Activated CD4-positive, alpha-beta T cell treated with anti-CD3 and anti-CD28 coated beads, Interleukin-2, amount 10 ng/mL, durations not matched to agents 24 days and 14 days (primary cell): ENCODE measurements around the gene FAM89B. TPM values are rescaled to one million over a fixed set of nuclear protein-coding genes. Genes with fewer than 3 reads are reported as not detected.

Experiments
- DNase-seq: peaks from one replicate; pipeline ENCODE4 v3.0.0; 2022
- H3K27ac Mint-ChIP-seq: one replicate; pipeline ENCODE4 v1.8.0; 2022; ENCODE audit warnings: mild to moderate bottlenecking, mixed read lengths
- H3K27me3 Mint-ChIP-seq: one replicate; pipeline ENCODE4 v1.8.0; 2022; ENCODE audit warnings: mixed read lengths
- H3K36me3 Mint-ChIP-seq: one replicate; pipeline ENCODE4 v1.8.0; 2022; ENCODE audit warnings: low read depth, mild to moderate bottlenecking, mixed read lengths
- H3K4me1 Mint-ChIP-seq: one replicate; pipeline ENCODE4 v1.8.0; 2021; ENCODE audit warnings: mixed read lengths
- H3K4me3 Mint-ChIP-seq: one replicate; pipeline ENCODE4 v1.8.0; 2022; ENCODE audit warnings: mild to moderate bottlenecking, moderate library complexity, mixed read lengths
- H3K9me3 Mint-ChIP-seq: one replicate; pipeline ENCODE4 v1.8.0; 2021; ENCODE audit warnings: mixed read lengths
- intact Hi-C: fragments of 100-400 bp; cut with micrococcal nuclease; formaldehyde crosslinking; loops from one replicate; pipeline ENCODE4 v1.15.1; 2023
- total RNA-seq: library from RNA; stranded (reverse); gene quantifications from 2 replicates; pipeline ENCODE4 v1.2.3, GENCODE V29; 2022

Gene FAM89B
- total RNA-seq, 1 donor from 2014 or later, result 42.4 TPM

- Mint-ChIP-seq H3K9me3 (no peaks in the 10 kb centered on the region), H3K4me3 (peak overlapping the region; percentile 92), H3K27me3 (no peaks in the 10 kb centered on the region), H3K4me1 (peaks cover 42% of the 10 kb centered on the region), H3K27ac (peak overlapping the region; percentile 61), H3K36me3 (peaks cover 57% of the 10 kb centered on the region)
- intact Hi-C loops, result no loop called here
- no peak for DNase-seq
These were observed 5.4 kb downstream of the FAM89B start for GRCh38 chr11:65577756-65578109.

DNA sequence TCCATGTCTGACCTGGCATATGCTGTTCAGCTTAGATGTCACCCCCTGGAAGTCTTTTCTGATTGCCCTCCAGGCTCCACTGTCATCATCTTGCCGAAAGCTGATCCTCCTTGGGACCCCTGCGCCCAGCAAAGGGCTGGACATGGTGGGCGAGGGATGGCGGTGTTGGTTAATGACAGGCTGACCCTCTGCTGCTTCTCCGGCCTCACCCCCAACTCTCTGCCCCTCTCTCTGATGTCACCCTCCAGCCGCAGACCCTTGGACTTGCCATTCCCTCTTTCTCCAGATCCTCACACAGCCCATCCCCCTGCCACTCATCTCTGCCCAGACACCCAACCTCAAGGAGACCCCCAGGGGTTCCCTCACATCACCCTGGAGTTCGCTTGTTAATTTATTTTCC is 5.8 kb downstream of the FAM89B start:
- H3K27me3 Mint-ChIP-seq, result no peaks in the 10 kb centered on the region
- H3K9me3 Mint-ChIP-seq, result no peaks in the 10 kb centered on the region
- intact Hi-C loops, result no loop called here
- peak overlapping the region; percentile 92 for H3K4me3 Mint-ChIP-seq
- peaks cover 42% of the 10 kb centered on the region for H3K4me1 Mint-ChIP-seq
- H3K27ac Mint-ChIP-seq, result peak overlapping the region; percentile 61
- DNase-seq, result no peak
- H3K36me3 Mint-ChIP-seq, result peaks cover 58% of the 10 kb centered on the region

- no peak for DNase-seq
- peaks cover 43% of the 10 kb centered on the region for H3K4me1 Mint-ChIP-seq
- H3K27ac Mint-ChIP-seq, result peak overlapping the region; percentile 61
- H3K36me3 Mint-ChIP-seq, result peaks cover 57% of the 10 kb centered on the region
- intact Hi-C loops, result no loop called here
- H3K4me3 Mint-ChIP-seq, result peak overlapping the region; percentile 92
- no peaks in the 10 kb centered on the region for H3K9me3 Mint-ChIP-seq
- no peaks in the 10 kb centered on the region for H3K27me3 Mint-ChIP-seq
These were observed 6.3 kb downstream of the FAM89B start for GRCh38 chr11:65578667-65579066.

DNA sequence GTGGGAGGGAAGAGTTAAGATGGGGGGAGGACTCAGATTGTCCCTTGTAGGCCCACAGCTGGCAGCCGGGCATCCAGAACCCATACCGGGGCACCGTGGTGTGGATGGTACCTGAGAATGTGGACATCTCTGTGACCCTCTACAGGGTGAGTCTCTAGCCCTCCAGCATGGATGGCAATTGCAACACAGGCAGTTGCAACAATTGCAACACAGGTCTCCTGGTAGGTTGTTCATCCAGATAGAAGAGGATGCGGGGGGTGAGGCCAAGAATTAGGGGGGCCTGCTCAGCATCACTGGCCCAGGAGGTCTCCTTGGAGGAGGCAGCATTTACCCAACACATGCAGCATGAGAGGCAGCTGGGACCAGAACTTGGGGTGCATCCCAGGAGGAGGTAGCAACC is 7.0 kb downstream of the FAM89B start:
- no peak for DNase-seq
- H3K36me3 Mint-ChIP-seq, result peaks cover 58% of the 10 kb centered on the region
- no peak overlapping the region for H3K27ac Mint-ChIP-seq
- peak overlapping the region; percentile 39 for H3K4me3 Mint-ChIP-seq
- peaks cover 42% of the 10 kb centered on the region for H3K4me1 Mint-ChIP-seq
- intact Hi-C loops, result no loop called here
- no peaks in the 10 kb centered on the region for H3K27me3 Mint-ChIP-seq
- no peaks in the 10 kb centered on the region for H3K9me3 Mint-ChIP-seq

GRCh38 chr11:65580031-65580692 is 7.8 kb downstream of the FAM89B start:
- no peak for DNase-seq
- Mint-ChIP-seq H3K9me3 (no peaks in the 10 kb centered on the region), H3K4me3 (no peak overlapping the region), H3K27me3 (no peaks in the 10 kb centered on the region), H3K27ac (peak overlapping the region; percentile 36), H3K36me3 (peaks cover 60% of the 10 kb centered on the region), H3K4me1 (peaks cover 36% of the 10 kb centered on the region)
- intact Hi-C loops, result no loop called here

DNA sequence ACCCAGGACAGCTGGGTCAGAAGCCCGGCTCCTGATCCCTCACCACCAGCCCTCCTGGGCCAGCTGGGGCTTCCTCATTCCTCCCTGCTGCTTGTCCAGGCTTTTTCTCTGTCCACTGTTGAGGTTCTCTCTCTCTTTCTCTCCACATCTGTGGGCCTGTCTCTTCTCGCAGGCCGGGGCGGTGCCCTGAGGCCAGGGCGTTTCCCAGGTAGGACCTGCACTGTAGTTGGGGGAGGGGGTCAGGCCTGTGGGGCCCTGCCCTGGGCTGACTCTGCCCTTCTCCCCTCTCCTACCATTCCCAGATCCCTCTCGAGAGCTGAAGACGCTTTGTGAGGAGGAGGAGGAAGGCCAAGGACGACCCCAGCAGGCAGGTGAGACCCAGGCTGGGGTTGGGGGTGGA is 8.4 kb downstream of the FAM89B start:
- no peak overlapping the region for H3K27ac Mint-ChIP-seq
- peaks cover 57% of the 10 kb centered on the region for H3K36me3 Mint-ChIP-seq
- no peaks in the 10 kb centered on the region for H3K9me3 Mint-ChIP-seq
- H3K27me3 Mint-ChIP-seq, result no peaks in the 10 kb centered on the region
- intact Hi-C loops, result no loop called here
- H3K4me3 Mint-ChIP-seq, result peak overlapping the region; percentile 28
- DNase-seq, result no peak
- peaks cover 32% of the 10 kb centered on the region for H3K4me1 Mint-ChIP-seq

DNA sequence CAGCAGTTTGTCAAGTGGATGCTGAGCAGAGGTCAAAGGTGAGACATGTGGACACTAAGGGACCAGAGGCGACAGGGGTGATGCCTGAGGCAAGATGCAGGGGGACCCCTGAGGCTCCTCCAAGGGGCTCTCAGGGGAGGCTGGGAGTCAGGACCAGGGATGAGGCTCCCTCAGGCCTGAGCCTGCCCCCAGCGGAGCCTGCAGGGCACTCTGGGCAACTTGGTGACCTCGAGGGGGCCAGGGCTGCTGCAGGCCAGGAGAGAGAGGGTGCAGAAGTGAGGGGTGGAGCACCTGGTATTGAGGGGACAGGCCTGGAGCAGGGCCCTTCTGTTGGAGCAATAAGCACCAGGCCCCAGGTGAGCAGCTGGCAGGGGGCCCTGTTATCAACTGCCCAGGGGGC is 9.6 kb downstream of the FAM89B start:
- intact Hi-C loops, result no loop called here
- Mint-ChIP-seq H3K9me3 (no peaks in the 10 kb centered on the region), H3K27me3 (no peaks in the 10 kb centered on the region), H3K4me3 (no peak overlapping the region), H3K36me3 (peaks cover 63% of the 10 kb centered on the region), H3K4me1 (peaks cover 36% of the 10 kb centered on the region), H3K27ac (peak overlapping the region; percentile 69)
- no peak for DNase-seq

GRCh38 chr11:65583589-65583988 is 11.3 kb downstream of the FAM89B start:
- H3K27me3 Mint-ChIP-seq, result no peaks in the 10 kb centered on the region
- H3K4me3 Mint-ChIP-seq, result no peak overlapping the region
- H3K9me3 Mint-ChIP-seq, result no peaks in the 10 kb centered on the region
- intact Hi-C loops, result no loop called here
- H3K36me3 Mint-ChIP-seq, result peaks cover 67% of the 10 kb centered on the region
- H3K4me1 Mint-ChIP-seq, result peaks cover 38% of the 10 kb centered on the region
- no peak for DNase-seq
- H3K27ac Mint-ChIP-seq, result peak overlapping the region; percentile 73

DNA sequence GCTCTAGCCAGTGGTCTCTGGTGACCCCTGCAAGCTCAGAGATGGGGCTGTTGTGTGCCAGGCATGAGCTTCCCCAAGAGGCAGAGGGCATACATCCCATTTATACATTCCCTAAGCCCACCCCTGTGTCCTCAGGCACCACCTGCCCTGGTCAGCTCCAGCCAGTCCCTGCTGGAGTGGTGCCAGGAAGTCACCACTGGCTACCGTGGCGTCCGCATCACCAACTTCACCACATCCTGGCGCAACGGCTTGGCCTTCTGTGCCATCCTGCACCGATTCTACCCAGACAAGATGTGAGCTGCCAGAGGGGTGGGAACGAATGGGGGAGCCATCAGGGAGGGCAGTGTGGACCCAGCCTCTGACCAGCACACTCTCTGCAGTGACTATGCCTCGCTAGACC is 11.8 kb downstream of the FAM89B start:
- Mint-ChIP-seq H3K4me1 (peaks cover 41% of the 10 kb centered on the region), H3K36me3 (peaks cover 67% of the 10 kb centered on the region), H3K4me3 (peak overlapping the region; percentile 20), H3K27me3 (no peaks in the 10 kb centered on the region), H3K9me3 (no peaks in the 10 kb centered on the region), H3K27ac (peak overlapping the region; percentile 19)
- no peak for DNase-seq
- intact Hi-C loops, result no loop called here

DNA sequence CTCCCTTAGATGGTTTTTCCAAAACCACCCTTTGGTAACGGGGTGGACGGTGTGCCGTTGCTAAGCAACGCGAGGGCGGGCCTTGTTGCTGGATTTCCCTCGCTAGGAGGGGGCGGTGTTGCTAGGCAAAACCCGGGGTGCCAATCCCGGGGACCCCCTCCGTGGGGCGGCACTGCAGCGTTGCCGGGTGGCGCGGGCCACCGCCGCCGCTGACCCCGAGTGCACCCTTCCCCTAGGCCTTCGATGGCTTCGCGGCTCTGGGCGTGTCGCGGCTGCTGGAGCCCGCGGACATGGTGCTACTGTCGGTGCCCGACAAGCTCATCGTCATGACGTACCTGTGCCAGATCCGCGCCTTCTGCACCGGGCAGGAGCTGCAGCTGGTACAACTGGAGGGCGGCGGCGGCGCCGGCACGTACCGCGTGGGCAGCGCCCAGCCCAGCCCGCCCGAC is 12.4 kb downstream of the FAM89B start:
- intact Hi-C loops, result no loop called here
- Mint-ChIP-seq H3K9me3 (no peaks in the 10 kb centered on the region), H3K4me1 (peaks cover 44% of the 10 kb centered on the region), H3K36me3 (peaks cover 65% of the 10 kb centered on the region), H3K27ac (no peak overlapping the region), H3K4me3 (no peak overlapping the region), H3K27me3 (no peaks in the 10 kb centered on the region)
- DNase-seq, result no peak

DNA sequence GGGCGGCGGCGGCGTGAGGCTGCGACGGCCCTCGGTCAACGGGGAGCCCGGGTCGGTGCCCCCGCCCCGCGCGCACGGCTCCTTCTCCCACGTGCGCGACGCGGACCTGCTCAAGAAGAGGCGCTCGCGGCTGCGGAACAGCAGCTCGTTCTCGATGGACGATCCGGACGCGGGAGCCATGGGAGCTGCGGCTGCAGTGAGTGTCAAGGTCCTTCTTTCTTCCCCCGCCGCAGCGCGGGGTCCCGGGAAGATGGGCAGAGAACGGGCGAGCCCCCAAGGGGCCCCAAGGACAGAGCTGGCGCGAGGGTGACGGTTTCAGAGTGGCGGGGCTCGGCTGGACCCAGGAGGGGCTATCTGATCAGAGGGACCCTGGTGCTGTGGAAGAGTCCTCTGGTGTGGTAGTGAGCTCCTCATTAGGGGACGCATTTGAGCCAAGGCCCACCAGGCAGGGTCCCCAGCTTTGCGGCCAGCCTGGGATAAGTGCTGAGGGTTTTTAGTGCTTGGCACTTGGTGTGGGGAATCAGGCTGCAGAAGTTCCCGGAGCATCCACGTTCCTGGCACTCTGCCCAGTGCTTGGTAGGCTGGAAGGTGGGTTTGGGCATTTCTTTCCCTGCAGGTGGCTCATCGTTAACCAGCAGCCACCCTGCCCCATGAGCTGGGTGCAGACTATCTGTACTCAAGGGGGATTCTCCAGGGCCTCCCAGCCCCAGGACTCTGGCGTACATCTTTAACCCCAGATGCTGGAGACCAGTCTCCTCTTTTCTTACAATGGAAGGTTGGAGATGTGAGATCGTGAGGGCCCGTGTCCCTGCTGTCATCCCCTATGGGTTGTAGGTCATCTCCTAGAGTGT is 13.3 kb downstream of the FAM89B start:
- Mint-ChIP-seq H3K9me3 (no peaks in the 10 kb centered on the region), H3K36me3 (peaks cover 66% of the 10 kb centered on the region), H3K4me3 (peak overlapping the region; percentile 32), H3K27me3 (no peaks in the 10 kb centered on the region), H3K27ac (peak overlapping the region; percentile 79), H3K4me1 (peaks cover 42% of the 10 kb centered on the region)
- no peak for DNase-seq
- intact Hi-C loops, result no loop called here

DNA sequence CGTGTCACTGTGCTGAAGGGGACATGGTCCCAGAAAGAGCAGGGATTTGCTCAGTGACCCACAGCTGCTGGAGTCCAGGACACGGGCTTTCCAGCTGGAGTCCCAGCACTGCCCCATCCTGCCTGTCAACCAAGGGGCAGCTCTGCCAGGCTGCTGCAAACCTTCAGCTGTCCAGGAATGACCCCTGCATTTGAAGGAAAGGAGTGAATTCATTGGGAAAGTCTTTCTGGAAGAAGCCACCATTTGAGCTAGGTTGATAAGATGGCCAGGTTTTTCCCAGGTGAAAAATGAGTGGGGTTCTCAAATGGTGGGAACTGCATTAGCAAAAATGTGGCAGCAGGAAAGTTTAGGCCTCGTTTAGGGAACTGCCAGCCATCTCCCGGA is 13.9 kb downstream of the FAM89B start:
- intact Hi-C loops, result no loop called here
- DNase-seq, result no peak
- H3K9me3 Mint-ChIP-seq, result no peaks in the 10 kb centered on the region
- H3K4me1 Mint-ChIP-seq, result peaks cover 42% of the 10 kb centered on the region
- H3K4me3 Mint-ChIP-seq, result peak overlapping the region; percentile 32
- H3K27me3 Mint-ChIP-seq, result no peaks in the 10 kb centered on the region
- peaks cover 65% of the 10 kb centered on the region for H3K36me3 Mint-ChIP-seq
- peak overlapping the region; percentile 79 for H3K27ac Mint-ChIP-seq

DNA sequence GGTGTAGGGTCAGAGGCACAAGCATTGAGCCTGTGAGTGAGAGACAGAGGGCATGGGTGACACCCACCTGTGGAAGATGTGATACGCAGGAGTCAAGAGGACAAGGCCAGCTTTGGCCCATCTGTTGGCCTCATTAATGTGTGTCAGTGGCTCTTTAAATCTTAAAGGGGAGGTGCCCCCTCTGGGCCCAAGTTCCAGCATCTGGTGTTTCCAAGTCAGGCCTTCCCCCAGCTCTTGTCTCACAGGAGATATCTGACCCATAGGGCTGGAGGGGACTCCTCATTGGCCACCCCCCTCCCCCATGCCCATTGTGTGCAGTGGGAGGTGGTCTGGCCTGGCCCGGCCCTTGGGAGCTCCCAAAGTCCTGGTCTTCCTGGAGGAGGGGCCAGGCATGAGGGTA is 14.3 kb downstream of the FAM89B start:
- Mint-ChIP-seq H3K36me3 (peaks cover 65% of the 10 kb centered on the region), H3K4me3 (peak overlapping the region; percentile 32), H3K4me1 (peaks cover 42% of the 10 kb centered on the region), H3K27me3 (no peaks in the 10 kb centered on the region), H3K27ac (peak overlapping the region; percentile 79), H3K9me3 (no peaks in the 10 kb centered on the region)
- intact Hi-C loops, result no loop called here
- no peak for DNase-seq
